GM23338 (cell line): ENCODE results near the gene CASP2. TPM values are rescaled to one million over a fixed set of nuclear protein-coding genes. Genes with fewer than 3 reads are reported as not detected.

Experiments
- ATAC-seq: fragments of 200-7000 bp; cut with Tn5 transposase; 3 replicates; pipeline ENCODE4 v1.9.1; 2020
- DNase-seq: peaks from one replicate; pipeline ENCODE4 v3.0.0-alpha.2; 2015; ENCODE audit warnings: low spot score
- H2AFZ ChIP-seq: fragments of 200-600 bp; sonication (generic); 2 replicates; pipeline ENCODE4 v1.8.0; 2016; ENCODE audit warnings: antibody characterized with exemption, mild to moderate bottlenecking, moderate library complexity
- H3F3A ChIP-seq: fragments of 200-600 bp; sonication (generic); replicated peaks from 2 replicates; pipeline ENCODE4 v1.8.0; 2017; ENCODE audit warnings: antibody characterized with exemption, mixed run types, low read depth
- H3K27ac ChIP-seq: fragments of 200-600 bp; sonication (generic); 2 replicates; pipeline ENCODE4 v1.6.1; 2016; ENCODE audit warnings: low read depth
- H3K27me3 ChIP-seq: fragments of 200-600 bp; sonication (generic); 2 replicates; pipeline ENCODE4 v1.8.0; 2016; ENCODE audit warnings: mild to moderate bottlenecking, mixed run types, moderate library complexity; ENCODE audit not compliant: insufficient read depth
- H3K36me3 ChIP-seq: fragments of 200-600 bp; sonication (generic); 2 replicates; pipeline ENCODE4 v1.8.0; 2016; ENCODE audit warnings: mild to moderate bottlenecking; ENCODE audit not compliant: insufficient read depth
- H3K4me1 ChIP-seq: fragments of 200-600 bp; sonication (generic); 2 replicates; pipeline ENCODE4 v1.8.0; 2016; ENCODE audit warnings: mild to moderate bottlenecking, moderate library complexity; ENCODE audit not compliant: insufficient read depth
- H3K4me2 ChIP-seq: fragments of 200-600 bp; sonication (generic); 2 replicates; pipeline ENCODE4 v1.7.1; 2017; ENCODE audit warnings: mixed run types
- H3K4me3 ChIP-seq: fragments of 200-600 bp; sonication (generic); 2 replicates; pipeline ENCODE4 v1.6.1; 2016; ENCODE audit warnings: mixed run types
- H3K79me2 ChIP-seq: fragments of 200-600 bp; sonication (generic); replicated peaks from 2 replicates; pipeline ENCODE4 v1.8.0; 2017; ENCODE audit warnings: mild to moderate bottlenecking; ENCODE audit not compliant: insufficient read depth
- H3K9me2 ChIP-seq: fragments of 200-600 bp; sonication (generic); 2 replicates; pipeline ENCODE4 v1.8.0; 2017; ENCODE audit not compliant: insufficient read depth
- H4K20me1 ChIP-seq: fragments of 200-600 bp; sonication (generic); replicated peaks from 2 replicates; pipeline ENCODE4 v1.8.0; 2017; ENCODE audit warnings: mild to moderate bottlenecking; ENCODE audit not compliant: insufficient read depth
- H3K27ac Mint-ChIP-seq: 2 replicates; pipeline ENCODE4 v1.8.0; 2020; ENCODE audit warnings: inconsistent platforms, mild to moderate bottlenecking, moderate library complexity, mixed read lengths
- H3K27me3 Mint-ChIP-seq: 3 replicates; pipeline ENCODE4 v1.8.0; 2022; ENCODE audit warnings: low read depth, mild to moderate bottlenecking, moderate library complexity, mixed read lengths, inconsistent platforms; ENCODE audit not compliant: insufficient read depth, poor library complexity
- H3K36me3 Mint-ChIP-seq: 3 replicates; pipeline ENCODE4 v1.8.0; 2021; ENCODE audit warnings: low read depth, mild to moderate bottlenecking, inconsistent platforms, moderate library complexity, mixed read lengths
- H3K4me1 Mint-ChIP-seq: 3 replicates; pipeline ENCODE4 v1.8.0; 2020; ENCODE audit warnings: mild to moderate bottlenecking, inconsistent platforms, mixed read lengths
- H3K4me3 Mint-ChIP-seq: 3 replicates; pipeline ENCODE4 v1.8.0; 2021; ENCODE audit warnings: moderate library complexity, mild to moderate bottlenecking, inconsistent platforms, mixed read lengths
- H3K9me3 Mint-ChIP-seq: 3 replicates; pipeline ENCODE4 v1.8.0; 2020; ENCODE audit warnings: moderate library complexity, mild to moderate bottlenecking, inconsistent platforms, mixed read lengths
- CREB1 ChIP-seq: fragments of 250-450 bp; sonication (Bioruptor Pico); IDR thresholded peaks from 2 replicates; pipeline ENCODE4 v1.5.0; 2020; ENCODE audit warnings: low read depth, mild to moderate bottlenecking, moderate library complexity
- CTCF ChIP-seq, 2 experiments: fragments of 200-600 bp in 1 of 2; sonication (generic) in 1 of 2; conservative IDR thresholded peaks; 2 replicates each; pipeline versions ENCODE4 v1.5.1 to v1.6.1; 2016 to 2017; ENCODE audit warnings: antibody characterized with exemption in 2 of 2, low read depth in 2 of 2, mild to moderate bottlenecking in 2 of 2, moderate library complexity in 1 of 2
- ETS1 ChIP-seq: IDR thresholded peaks from 2 replicates; pipeline ENCODE4 v1.6.1; 2016; ENCODE audit warnings: antibody characterized with exemption
- EZH2phosphoT487 ChIP-seq: fragments of 200-600 bp; sonication (generic); IDR thresholded peaks from one replicate; pipeline ENCODE4 v1.8.1; 2018; ENCODE audit warnings: antibody characterized with exemption; ENCODE audit not compliant: unreplicated experiment
- JUNB ChIP-seq: IDR thresholded peaks from one replicate; pipeline ENCODE4 v1.6.1; 2016; ENCODE audit warnings: antibody characterized with exemption; ENCODE audit not compliant: unreplicated experiment
- NANOG ChIP-seq: IDR thresholded peaks from 2 replicates; pipeline ENCODE4 v1.6.1; 2016; ENCODE audit warnings: antibody characterized with exemption, borderline replicate concordance
- POLR2AphosphoS5 ChIP-seq: IDR thresholded peaks from 2 replicates; pipeline ENCODE4 v1.6.1; 2016; ENCODE audit warnings: antibody characterized with exemption, low read depth
- ZNF114 ChIP-seq: fragments of 250-450 bp; sonication (Bioruptor Pico); IDR thresholded peaks from 2 replicates; pipeline ENCODE4 v1.5.0; 2020; ENCODE audit warnings: mild to moderate bottlenecking, moderate library complexity
- ZNF331 ChIP-seq: fragments of 250-450 bp; sonication (Bioruptor Pico); IDR thresholded peaks from 2 replicates; pipeline ENCODE4 v1.5.0; 2020; ENCODE audit warnings: low read depth, mild to moderate bottlenecking, moderate library complexity
- ZNF462 ChIP-seq: fragments of 250-450 bp; sonication (Bioruptor Pico); IDR thresholded peaks from 2 replicates; pipeline ENCODE4 v1.5.0; 2020; ENCODE audit warnings: mild to moderate bottlenecking, moderate library complexity
- polyA plus RNA-seq: library from polyadenylated mRNA; unstranded; fragments of >200 nt; fragmentation: Nextera tagmentation; extraction: Ambion mirVana; gene quantifications from 2 replicates; pipeline ENCODE4 v1.2.1, GENCODE V29; 2016
- total RNA-seq: library from RNA; depleted of rRNA; stranded (reverse); fragments of >200 nt; shearing (Covaris generic); gene quantifications from 2 replicates; pipeline ENCODE4 v1.2.3, GENCODE V29; 2014

CASP2 gene
- total and polyA plus RNA-seq, 2 experiments from 2014 or later: 17.7 to 21.8 TPM

GRCh38 chr7:143316492-143316891, 28.3 kb downstream of the CASP2 start (continued):
- TF ChIP-seq ZNF462 (CRISPR knock-in tag) (no peak), JUNB (no peak), CTCF (conservative IDR thresholded peaks at IDR 0.05; ENCODE audit: low read depth in 2 of 2) (no peak), ZNF114 (CRISPR knock-in tag) (no peak), NANOG (no peak)

- Mint-ChIP-seq H3K27ac (no peak overlapping the region), H3K4me1 (peaks cover 10% of the 10 kb centered on the region), H3K27me3 (peaks cover 15% of the 10 kb centered on the region), H3K4me3 (no peak overlapping the region), H3K36me3 (no peaks in the 10 kb centered on the region; the same call in 2 of the 3 replicates), H3K9me3 (no peaks in the 10 kb centered on the region; the same call in 2 of the 3 replicates)
- DNase-seq: no peak
- no peak for ATAC-seq
- H3K4me3 ChIP-seq: no peak overlapping the region
- no peaks in the 10 kb centered on the region for H3K27me3 ChIP-seq
- no peak overlapping the region for H3K27ac ChIP-seq
- no peaks in the 10 kb centered on the region for H3K79me2 ChIP-seq
- H3F3A ChIP-seq: no peaks in the 10 kb centered on the region
- H2AFZ ChIP-seq: no peak overlapping the region; the same call in 1 of the 2 replicates
- H3K9me2 ChIP-seq: no peaks in the 10 kb centered on the region
- peaks cover 2% of the 10 kb centered on the region; the same call in 1 of the 2 replicates for H3K4me1 ChIP-seq
- H3K36me3 ChIP-seq: no peaks in the 10 kb centered on the region
- H3K4me2 ChIP-seq: no peak overlapping the region
- no peaks in the 10 kb centered on the region for H4K20me1 ChIP-seq
- TF ChIP-seq ZNF114 (CRISPR knock-in tag) (no peak), POLR2AphosphoS5 (no peak), CREB1 (no peak), ZNF331 (CRISPR knock-in tag) (no peak), ETS1 (no peak), EZH2phosphoT487 (no peak)
Observed at GRCh38 chr7:143318661-143319060, 30.5 kb downstream of the CASP2 start.
